HCT116 (cell line): Measurements from ENCODE around the gene TCOF1. TPM values are rescaled to one million over a fixed set of nuclear protein-coding genes. Genes with fewer than 3 reads are reported as not detected.

ENCODE experiments used
- ATAC-seq: fragments of 200-7000 bp; cut with Tn5 transposase; 2 replicates; pipeline ENCODE4 v1.9.1; 2020; ENCODE audit warnings: mild to moderate bottlenecking, moderate library complexity
- BruUV-seq: library from RNA; stranded (reverse); fragments of 400-500 nt; replicated peaks from 2 replicates; lab custom pipeline; 2021; lab: Mats Ljungman, UMichigan
- CTCF ChIA-PET: fragments of 300-600 bp; sonication (Branson Sonifier 250); formaldehyde crosslinking; loops from one replicate; lab custom pipeline; 2021; ENCODE audit warnings: antibody characterized with exemption; lab: Charles Lee
- POLR2A ChIA-PET: fragments of 300-600, 350-600 bp; sonication (Branson Sonifier 250); formaldehyde crosslinking; loops from one replicate; lab custom pipeline; 2021; ENCODE audit warnings: antibody characterized with exemption; lab: Charles Lee
- RAD21 ChIA-PET, 2 experiments: fragments of 300-600 bp; sonication (Branson Sonifier 250); formaldehyde crosslinking; loops; one replicate each; lab custom pipeline; 2023; ENCODE audit warnings: low total read pairs in 2 of 2; ENCODE audit not compliant: uncharacterized antibody in 2 of 2, unreplicated experiment in 2 of 2, low non-redundant PET in 1 of 2; lab: Charles Lee
- DNase-seq: peaks from one replicate; pipeline ENCODE4 v3.0.0-alpha.2; 2010; ENCODE audit warnings: low read depth, low spot score
- H2AFZ ChIP-seq: fragments of 200-600 bp; shearing (Covaris generic), sonication (generic); 2 replicates; pipeline ENCODE4 v1.6.1; 2017; ENCODE audit warnings: low read depth, mixed run types, mixed read lengths, antibody characterized with exemption, low read length; ENCODE audit not compliant: poor library complexity, severe bottlenecking
- H3K27ac ChIP-seq: 2 replicates; pipeline ENCODE4 v1.5.1; 2012; ENCODE audit warnings: low read depth, low read length
- H3K27me3 ChIP-seq: fragments of 200-600 bp; sonication (generic); 2 replicates; pipeline ENCODE4 v1.6.1; 2016; ENCODE audit warnings: mixed run types, low read length, mixed read lengths; ENCODE audit not compliant: insufficient read depth
- H3K36me3 ChIP-seq, 2 experiments: fragments of 200-500 bp in 1 of 2; fragments of 200-600 bp in 1 of 2; sonication (Bioruptor generic) in 1 of 2; sonication (generic) in 1 of 2; 2 replicates each; pipeline versions ENCODE4 v1.5.1 to v1.6.1; 2014 to 2016; ENCODE audit warnings: low read length in 2 of 2, inconsistent platforms in 1 of 2, mixed read lengths in 1 of 2, mixed run types in 1 of 2; ENCODE audit not compliant: insufficient read depth in 2 of 2, control insufficient read depth in 1 of 2
- H3K4me1 ChIP-seq, 2 experiments: fragments of 200-600 bp in 1 of 2; sonication (generic) in 1 of 2; 2 replicates each; pipeline versions ENCODE4 v1.5.1 to v1.6.1; 2012 to 2017; ENCODE audit warnings: low read length in 2 of 2, inconsistent platforms in 1 of 2, mild to moderate bottlenecking in 1 of 2, mixed read lengths in 1 of 2, mixed run types in 1 of 2, moderate library complexity in 1 of 2; ENCODE audit not compliant: insufficient read depth in 2 of 2, control insufficient read depth in 1 of 2
- H3K4me2 ChIP-seq: fragments of 200-600 bp; sonication (generic); 2 replicates; pipeline ENCODE4 v1.6.1; 2017; ENCODE audit warnings: mixed run types, low read length, mixed read lengths
- H3K4me3 ChIP-seq, 2 experiments: fragments of 200-600 bp in 1 of 2; sonication (generic) in 1 of 2; replicated peaks in 1 of 2; 2 replicates each; pipeline ENCODE4 v1.5.1; 2011 to 2016; ENCODE audit warnings: low read length in 2 of 2, control low read depth in 1 of 2, low read depth in 1 of 2, mild to moderate bottlenecking in 1 of 2, mixed read lengths in 1 of 2, mixed run types in 1 of 2
- H3K79me2 ChIP-seq: fragments of 200-600 bp; sonication (generic); 2 replicates; pipeline ENCODE4 v1.6.1; 2017; ENCODE audit warnings: mild to moderate bottlenecking, mixed run types, low read length, moderate library complexity, mixed read lengths; ENCODE audit not compliant: insufficient read depth
- H3K9ac ChIP-seq: fragments of 200-600 bp; sonication (generic); 2 replicates; pipeline ENCODE4 v1.6.1; 2016; ENCODE audit warnings: low read length, mixed read lengths
- H3K9me2 ChIP-seq: fragments of 200-600 bp; sonication (generic), shearing (Covaris generic); 2 replicates; pipeline ENCODE4 v1.6.1; 2017; ENCODE audit warnings: mixed run types, mild to moderate bottlenecking, moderate library complexity; ENCODE audit not compliant: insufficient read depth
- H3K9me3 ChIP-seq, 2 experiments: fragments of 200-500 bp in 1 of 2; fragments of 200-600 bp in 1 of 2; sonication (Bioruptor generic) in 1 of 2; sonication (generic) in 1 of 2; 2 replicates each; pipeline ENCODE4 v1.6.1; 2014 to 2017; ENCODE audit warnings: low read length in 2 of 2, mixed read lengths in 2 of 2, inconsistent platforms in 1 of 2, low read depth in 1 of 2, mild to moderate bottlenecking in 1 of 2, mixed run types in 1 of 2, moderate library complexity in 1 of 2; ENCODE audit not compliant: control insufficient read depth in 1 of 2, insufficient read depth in 1 of 2
- H4K20me1 ChIP-seq: fragments of 200-600 bp; sonication (generic), shearing (Covaris generic); 2 replicates; pipeline ENCODE4 v1.6.1; 2017; ENCODE audit warnings: mixed run types, mild to moderate bottlenecking, moderate library complexity; ENCODE audit not compliant: insufficient read depth
- CBX3 ChIP-seq: IDR thresholded peaks from 2 replicates; pipeline ENCODE4 v1.6.1; 2012; ENCODE audit warnings: low read depth
- ELF1 ChIP-seq: IDR thresholded peaks from 2 replicates; pipeline ENCODE4 v1.6.1; 2012; ENCODE audit warnings: low read depth, borderline replicate concordance
- EZH2 ChIP-seq: fragments of 200-600 bp; sonication (generic); IDR thresholded peaks from 2 replicates; pipeline ENCODE4 v1.6.1; 2017; ENCODE audit warnings: antibody characterized with exemption, mixed run types
- EZH2phosphoT487 ChIP-seq: fragments of 200-600 bp; IDR thresholded peaks from 2 replicates; pipeline ENCODE4 v1.6.1; 2018; ENCODE audit warnings: antibody characterized with exemption, borderline replicate concordance
- FOSL1 ChIP-seq: IDR thresholded peaks from 2 replicates; pipeline ENCODE4 v1.6.1; 2012; ENCODE audit warnings: low read depth
- JUND ChIP-seq: IDR thresholded peaks from 2 replicates; pipeline ENCODE4 v1.6.1; 2012
- POLR2A ChIP-seq: IDR thresholded peaks from 2 replicates; pipeline ENCODE4 v1.7.0; 2011; ENCODE audit warnings: borderline replicate concordance; ENCODE audit not compliant: insufficient read depth, insufficient read length; ENCODE audit errors: extremely low read depth
- RAD21 ChIP-seq: IDR thresholded peaks from 2 replicates; pipeline ENCODE4 v1.6.1; 2012; ENCODE audit warnings: low read depth, mild to moderate bottlenecking
- SP1 ChIP-seq: IDR thresholded peaks from 2 replicates; pipeline ENCODE4 v1.6.1; 2012; ENCODE audit warnings: low read depth
- SRF ChIP-seq: IDR thresholded peaks from 2 replicates; pipeline ENCODE4 v1.6.1; 2012; ENCODE audit warnings: low read depth
- YY1 ChIP-seq: IDR thresholded peaks from 2 replicates; pipeline ENCODE4 v1.6.1; 2011; ENCODE audit warnings: low read length, low read depth, moderate library complexity, mild to moderate bottlenecking; ENCODE audit not compliant: insufficient replicate concordance; ENCODE audit errors: extremely low read depth
- ZBTB33 ChIP-seq: IDR thresholded peaks from 2 replicates; pipeline ENCODE4 v1.6.1; 2011; ENCODE audit warnings: mild to moderate bottlenecking, low read length, moderate library complexity; ENCODE audit not compliant: insufficient replicate concordance; ENCODE audit errors: extremely low read depth
- ZFX ChIP-seq: fragments of 450-650 bp; IDR thresholded peaks from 2 replicates; pipeline ENCODE4 v1.6.1; 2017
- ZNF274 ChIP-seq: fragments of 200-500 bp; sonication (Bioruptor generic); IDR thresholded peaks from 2 replicates; pipeline ENCODE4 v1.6.1; 2014; ENCODE audit warnings: mild to moderate bottlenecking, low read depth, low read length, inconsistent platforms
- intact Hi-C: fragments of 100-400 bp; cut with micrococcal nuclease; formaldehyde crosslinking; loops from 2 replicates; pipeline ENCODE4 v1.10.0; 2022
- total RNA-seq: library from RNA; stranded (reverse); gene quantifications from one replicate; pipeline ENCODE4 v1.2.1, GENCODE V29; 2021; ENCODE audit not compliant: unreplicated experiment
- TF ChIP-seq, protein P1 (sequence below): IDR thresholded peaks from 2 replicates; pipeline ENCODE4 v1.6.1; 2012; ENCODE audit warnings: low read depth
- TF ChIP-seq, protein P2 (sequence below), 3 experiments: fragments of 200-600 bp in 1 of 3; sonication (generic) in 1 of 3; IDR thresholded peaks in 2 of 3; conservative IDR thresholded peaks in 1 of 3; 2 replicates each; pipeline ENCODE4 v1.5.1; 2012 to 2017; ENCODE audit warnings: low read depth in 2 of 3, low read length in 2 of 3, antibody characterized with exemption in 1 of 3, borderline replicate concordance in 1 of 3, control low read depth in 1 of 3, mild to moderate bottlenecking in 1 of 3, mixed read lengths in 1 of 3, mixed run types in 1 of 3, moderate library complexity in 1 of 3; ENCODE audit not compliant: insufficient read depth in 1 of 3

The TCOF1 gene
- total RNA-seq, 1 experiment from 2014 or later: 94.7 TPM

- RAD21 ChIA-PET: no interaction called here
- H3K4me2 ChIP-seq: no peak overlapping the region
- H4K20me1 ChIP-seq: no peaks in the 10 kb centered on the region
- no peak for TF ChIP-seq ZFX
- TF ChIP-seq YY1: no peak
- TF ChIP-seq, protein P1, sequence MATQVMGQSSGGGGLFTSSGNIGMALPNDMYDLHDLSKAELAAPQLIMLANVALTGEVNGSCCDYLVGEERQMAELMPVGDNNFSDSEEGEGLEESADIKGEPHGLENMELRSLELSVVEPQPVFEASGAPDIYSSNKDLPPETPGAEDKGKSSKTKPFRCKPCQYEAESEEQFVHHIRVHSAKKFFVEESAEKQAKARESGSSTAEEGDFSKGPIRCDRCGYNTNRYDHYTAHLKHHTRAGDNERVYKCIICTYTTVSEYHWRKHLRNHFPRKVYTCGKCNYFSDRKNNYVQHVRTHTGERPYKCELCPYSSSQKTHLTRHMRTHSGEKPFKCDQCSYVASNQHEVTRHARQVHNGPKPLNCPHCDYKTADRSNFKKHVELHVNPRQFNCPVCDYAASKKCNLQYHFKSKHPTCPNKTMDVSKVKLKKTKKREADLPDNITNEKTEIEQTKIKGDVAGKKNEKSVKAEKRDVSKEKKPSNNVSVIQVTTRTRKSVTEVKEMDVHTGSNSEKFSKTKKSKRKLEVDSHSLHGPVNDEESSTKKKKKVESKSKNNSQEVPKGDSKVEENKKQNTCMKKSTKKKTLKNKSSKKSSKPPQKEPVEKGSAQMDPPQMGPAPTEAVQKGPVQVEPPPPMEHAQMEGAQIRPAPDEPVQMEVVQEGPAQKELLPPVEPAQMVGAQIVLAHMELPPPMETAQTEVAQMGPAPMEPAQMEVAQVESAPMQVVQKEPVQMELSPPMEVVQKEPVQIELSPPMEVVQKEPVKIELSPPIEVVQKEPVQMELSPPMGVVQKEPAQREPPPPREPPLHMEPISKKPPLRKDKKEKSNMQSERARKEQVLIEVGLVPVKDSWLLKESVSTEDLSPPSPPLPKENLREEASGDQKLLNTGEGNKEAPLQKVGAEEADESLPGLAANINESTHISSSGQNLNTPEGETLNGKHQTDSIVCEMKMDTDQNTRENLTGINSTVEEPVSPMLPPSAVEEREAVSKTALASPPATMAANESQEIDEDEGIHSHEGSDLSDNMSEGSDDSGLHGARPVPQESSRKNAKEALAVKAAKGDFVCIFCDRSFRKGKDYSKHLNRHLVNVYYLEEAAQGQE: no peak
- no peak for TF ChIP-seq ZNF274
- no peak for TF ChIP-seq SP1
- TF ChIP-seq, protein P2, sequence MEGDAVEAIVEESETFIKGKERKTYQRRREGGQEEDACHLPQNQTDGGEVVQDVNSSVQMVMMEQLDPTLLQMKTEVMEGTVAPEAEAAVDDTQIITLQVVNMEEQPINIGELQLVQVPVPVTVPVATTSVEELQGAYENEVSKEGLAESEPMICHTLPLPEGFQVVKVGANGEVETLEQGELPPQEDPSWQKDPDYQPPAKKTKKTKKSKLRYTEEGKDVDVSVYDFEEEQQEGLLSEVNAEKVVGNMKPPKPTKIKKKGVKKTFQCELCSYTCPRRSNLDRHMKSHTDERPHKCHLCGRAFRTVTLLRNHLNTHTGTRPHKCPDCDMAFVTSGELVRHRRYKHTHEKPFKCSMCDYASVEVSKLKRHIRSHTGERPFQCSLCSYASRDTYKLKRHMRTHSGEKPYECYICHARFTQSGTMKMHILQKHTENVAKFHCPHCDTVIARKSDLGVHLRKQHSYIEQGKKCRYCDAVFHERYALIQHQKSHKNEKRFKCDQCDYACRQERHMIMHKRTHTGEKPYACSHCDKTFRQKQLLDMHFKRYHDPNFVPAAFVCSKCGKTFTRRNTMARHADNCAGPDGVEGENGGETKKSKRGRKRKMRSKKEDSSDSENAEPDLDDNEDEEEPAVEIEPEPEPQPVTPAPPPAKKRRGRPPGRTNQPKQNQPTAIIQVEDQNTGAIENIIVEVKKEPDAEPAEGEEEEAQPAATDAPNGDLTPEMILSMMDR (IDR thresholded peaks at IDR 0.05 in 2 of 3, conservative IDR thresholded peaks at IDR 0.05 in 1 of 3; ENCODE audit: borderline replicate concordance in 1 of 3, insufficient read depth in 1 of 3, low read depth in 2 of 3, low read length in 2 of 3): no peak
- no peak for TF ChIP-seq EZH2
- TF ChIP-seq SRF: no peak
- no peak for TF ChIP-seq ELF1
- TF ChIP-seq EZH2phosphoT487: no peak
- no peak for TF ChIP-seq ZBTB33
- no peak for TF ChIP-seq FOSL1
- no peak for TF ChIP-seq CBX3
- TF ChIP-seq RAD21: no peak
- no peak for TF ChIP-seq POLR2A
- TF ChIP-seq JUND: no peak
- POLR2A ChIA-PET: interaction anchor here (1.3 kb wide), 1 partner anchor 58 kb away, joined by 3 read pairs; no protein-coding TSS in a partner anchor
- no peak for ATAC-seq
- CTCF ChIA-PET: interaction anchor here (1.3 to 2.8 kb wide), 3 partner anchors 42 to 84 kb away, joined by 4 to 20 read pairs (median 7); no protein-coding TSS in a partner anchor
- intact Hi-C loops: loop anchor here (10.0 kb wide), 1 partner anchor 348 kb away; the partner anchor contains the start of genes HMGXB3 and TIGD6
- peaks cover 6 to 15% of the 10 kb centered on the region in 2 experiments; a peak in 3 of 4 replicates for H3K4me1 ChIP-seq
- H3K79me2 ChIP-seq: no peaks in the 10 kb centered on the region; the same call in 1 of the 2 replicates
- DNase-seq: no peak
- no peak overlapping the region for H3K9ac ChIP-seq
- no peak overlapping the region for H3K27ac ChIP-seq
- H3K36me3 ChIP-seq: no peaks in the 10 kb centered on the region
- H3K9me3 ChIP-seq: no peaks in the 10 kb centered on the region
- H3K27me3 ChIP-seq: no peaks in the 10 kb centered on the region
- H2AFZ ChIP-seq: no peak overlapping the region
- no peaks in the 10 kb centered on the region for H3K9me2 ChIP-seq
- BruUV-seq: no TSS peak
- no peak overlapping the region for H3K4me3 ChIP-seq
Measured at GRCh38 chr5:150352244-150353031, 5.1 kb upstream of the TCOF1 start.
